WERI-Rb-1 (cell line): Measurements from ENCODE around the gene CELSR1.

Experiments
- DNase-seq: peaks from one replicate; pipeline ENCODE4 v3.0.0-alpha.2; 2020
- H3K27ac ChIP-seq: fragments of 250-450 bp; sonication (Bioruptor Pico); 2 replicates; pipeline ENCODE4 v1.5.1; 2020; ENCODE audit warnings: mild to moderate bottlenecking, moderate library complexity
- H3K27me3 ChIP-seq: fragments of 250-450 bp; sonication (Bioruptor Pico); 2 replicates; pipeline ENCODE4 v1.5.1; 2021; ENCODE audit warnings: mild to moderate bottlenecking, low read depth, moderate library complexity; ENCODE audit not compliant: insufficient read depth, severe bottlenecking
- H3K36me3 ChIP-seq: fragments of 250-450 bp; sonication (Bioruptor Pico); 2 replicates; pipeline ENCODE4 v1.5.1; 2020; ENCODE audit warnings: mild to moderate bottlenecking, moderate library complexity
- H3K4me3 ChIP-seq: 2 replicates; pipeline ENCODE4 v1.5.1; 2011; ENCODE audit warnings: low read depth, mild to moderate bottlenecking, control low read depth, low read length
- H3K9me3 ChIP-seq: fragments of 250-450 bp; sonication (Bioruptor Pico); 2 replicates; pipeline ENCODE4 v1.5.1; 2021; ENCODE audit warnings: mild to moderate bottlenecking, moderate library complexity; ENCODE audit not compliant: severe bottlenecking
- TF ChIP-seq, protein P1 (sequence below): IDR thresholded peaks from 2 replicates; pipeline ENCODE4 v1.5.1; 2011; ENCODE audit warnings: low read depth, mild to moderate bottlenecking, control low read depth, inconsistent platforms, low read length

The CELSR1 gene

GRCh38 chr22:46528121-46528610 is 9.3 kb downstream of the CELSR1 start:
- Histone ChIP-seq H3K4me3 (no peak overlapping the region), H3K36me3 (no peaks in the 10 kb centered on the region), H3K27ac (no peak overlapping the region), H3K27me3 (no peaks in the 10 kb centered on the region), H3K9me3 (no peaks in the 10 kb centered on the region)
- TF ChIP-seq, protein P1, sequence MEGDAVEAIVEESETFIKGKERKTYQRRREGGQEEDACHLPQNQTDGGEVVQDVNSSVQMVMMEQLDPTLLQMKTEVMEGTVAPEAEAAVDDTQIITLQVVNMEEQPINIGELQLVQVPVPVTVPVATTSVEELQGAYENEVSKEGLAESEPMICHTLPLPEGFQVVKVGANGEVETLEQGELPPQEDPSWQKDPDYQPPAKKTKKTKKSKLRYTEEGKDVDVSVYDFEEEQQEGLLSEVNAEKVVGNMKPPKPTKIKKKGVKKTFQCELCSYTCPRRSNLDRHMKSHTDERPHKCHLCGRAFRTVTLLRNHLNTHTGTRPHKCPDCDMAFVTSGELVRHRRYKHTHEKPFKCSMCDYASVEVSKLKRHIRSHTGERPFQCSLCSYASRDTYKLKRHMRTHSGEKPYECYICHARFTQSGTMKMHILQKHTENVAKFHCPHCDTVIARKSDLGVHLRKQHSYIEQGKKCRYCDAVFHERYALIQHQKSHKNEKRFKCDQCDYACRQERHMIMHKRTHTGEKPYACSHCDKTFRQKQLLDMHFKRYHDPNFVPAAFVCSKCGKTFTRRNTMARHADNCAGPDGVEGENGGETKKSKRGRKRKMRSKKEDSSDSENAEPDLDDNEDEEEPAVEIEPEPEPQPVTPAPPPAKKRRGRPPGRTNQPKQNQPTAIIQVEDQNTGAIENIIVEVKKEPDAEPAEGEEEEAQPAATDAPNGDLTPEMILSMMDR, result no peak
- no peak for DNase-seq

DNA sequence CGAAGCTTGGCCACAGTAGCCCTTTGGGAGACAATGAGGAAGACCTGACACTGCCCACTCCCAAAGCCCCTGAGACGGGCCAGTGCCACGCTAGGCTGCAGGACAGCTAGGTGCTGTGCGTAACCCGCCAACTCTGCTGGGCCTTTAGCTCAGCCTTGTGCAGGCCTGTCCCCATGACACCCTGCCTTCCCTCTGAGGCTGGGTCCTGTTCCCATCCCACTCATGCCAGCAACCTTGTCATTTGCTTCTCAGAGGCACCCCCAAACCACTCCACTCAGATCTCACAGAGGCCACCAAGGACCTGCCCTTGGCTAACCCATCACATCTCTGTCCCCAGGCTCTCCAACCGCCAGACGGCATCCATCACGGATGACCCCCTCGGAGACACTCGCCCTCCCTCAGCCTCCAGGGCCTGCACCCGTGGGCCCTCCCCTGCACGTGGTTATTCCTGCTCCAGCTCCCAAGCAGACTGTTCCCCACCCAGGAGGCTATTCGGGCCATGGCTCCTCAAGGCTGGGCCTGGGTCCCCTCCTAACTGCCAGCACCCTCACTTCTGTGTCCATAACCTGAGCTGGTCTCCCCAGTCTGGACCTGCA is 11.1 kb downstream of the CELSR1 start:
- TF ChIP-seq, protein P1, result no peak
- Histone ChIP-seq H3K9me3 (no peaks in the 10 kb centered on the region), H3K36me3 (no peaks in the 10 kb centered on the region), H3K27ac (no peak overlapping the region), H3K4me3 (no peak overlapping the region), H3K27me3 (no peaks in the 10 kb centered on the region)
- DNase-seq, result no peak

GRCh38 chr22:46525389-46526243 is 11.8 kb downstream of the CELSR1 start:
- H3K27ac ChIP-seq, result no peak overlapping the region
- no peaks in the 10 kb centered on the region for H3K36me3 ChIP-seq
- no peak overlapping the region for H3K4me3 ChIP-seq
- no peaks in the 10 kb centered on the region for H3K27me3 ChIP-seq
- DNase-seq, result no peak
- H3K9me3 ChIP-seq, result no peaks in the 10 kb centered on the region
- TF ChIP-seq, protein P1, result no peak

- no peak for DNase-seq
- TF ChIP-seq, protein P1, result no peak
- H3K27me3 ChIP-seq, result no peaks in the 10 kb centered on the region
- H3K9me3 ChIP-seq, result no peaks in the 10 kb centered on the region
- H3K36me3 ChIP-seq, result no peaks in the 10 kb centered on the region
- H3K4me3 ChIP-seq, result no peak overlapping the region
- H3K27ac ChIP-seq, result no peak overlapping the region
These were observed 13.1 kb downstream of the CELSR1 start for GRCh38 chr22:46524203-46524740.

DNA sequence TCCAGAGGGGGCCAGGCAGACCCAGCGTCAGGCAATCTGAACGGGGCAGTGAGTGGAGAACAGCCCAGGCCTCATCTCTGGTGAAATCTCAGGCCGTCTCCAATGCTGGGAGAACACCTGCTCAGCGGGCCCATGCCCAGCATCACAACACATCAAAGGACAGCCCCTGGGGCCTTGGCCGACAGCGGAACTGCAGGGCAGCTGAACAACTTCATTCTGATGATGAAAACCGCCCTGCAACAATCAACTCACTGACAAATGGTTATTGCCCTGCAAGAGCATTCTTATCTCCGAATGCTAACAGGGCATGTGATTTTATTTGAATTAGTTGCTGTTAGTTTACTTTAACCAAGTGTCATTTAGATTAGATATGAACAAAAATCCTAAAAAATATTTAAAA is 14.6 kb downstream of the CELSR1 start:
- DNase-seq, result no peak
- Histone ChIP-seq H3K36me3 (no peaks in the 10 kb centered on the region), H3K27ac (no peak overlapping the region), H3K27me3 (no peaks in the 10 kb centered on the region), H3K4me3 (no peak overlapping the region), H3K9me3 (no peaks in the 10 kb centered on the region)
- TF ChIP-seq, protein P1, result no peak
